Mammary epithelial cell (primary cell): ENCODE results near the gene ZNF217.

ENCODE experiments used
- CTCF ChIP-seq, 2 donors: IDR thresholded peaks in 1 of 2; conservative IDR thresholded peaks in 1 of 2; 2 replicates each; pipeline ENCODE4 v1.5.1; 2011 to 2012; ENCODE audit warnings: inconsistent platforms in 2 of 2, low read length in 2 of 2, mild to moderate bottlenecking in 2 of 2, control low read depth in 1 of 2, low read depth in 1 of 2; ENCODE audit not compliant: insufficient read depth in 1 of 2; ENCODE audit errors: extremely low read depth in 1 of 2
- EZH2 ChIP-seq: IDR thresholded peaks from 2 replicates; pipeline ENCODE4 v1.6.1; 2012; ENCODE audit warnings: low read length, inconsistent platforms, borderline replicate concordance

DNA sequence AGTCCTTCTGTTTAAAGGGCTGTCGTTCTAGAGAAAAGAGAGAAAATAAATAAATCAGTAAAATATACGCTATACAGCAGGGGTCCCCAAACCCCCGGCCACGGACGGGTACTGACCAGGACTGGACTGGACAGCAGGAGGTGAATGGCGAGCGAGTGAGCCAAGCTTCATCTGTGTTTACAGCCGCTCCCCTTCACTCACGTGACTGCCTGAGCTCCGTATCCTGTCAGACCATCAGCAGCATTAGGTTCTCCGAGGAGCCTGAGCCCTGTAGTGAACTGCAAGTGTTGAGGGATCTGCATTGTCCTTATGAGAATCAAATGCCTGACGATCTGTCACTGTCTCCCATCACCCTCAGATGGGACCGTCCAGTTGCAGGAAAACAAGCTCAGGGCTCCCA lies 76.5 kb downstream of the ZNF217 start:
- TF ChIP-seq CTCF (conservative IDR thresholded peaks at IDR 0.05 in 1 of 2, IDR thresholded peaks at IDR 0.05 in 1 of 2; ENCODE audit: extremely low read depth in 1 of 2, insufficient read depth in 1 of 2, low read depth in 1 of 2, low read length in 2 of 2) (no peak), EZH2 (no peak)
